Body of pancreas (tissue), 4 donors: ENCODE data around the gene LHX5. TPM values are rescaled to one million over a fixed set of nuclear protein-coding genes. Genes with fewer than 3 reads are reported as not detected.

ENCODE experiments used
- ATAC-seq: fragments of 150-250 bp; one replicate; pipeline ENCODE4 v1.9.1; 2016
- DNase-seq, 4 donors: peaks; one replicate each; pipeline ENCODE4 v3.0.0-alpha.2; 2019
- H3K27ac ChIP-seq, 4 donors: fragments of 200-600 bp; sonication (generic); 1 replicate in 3 of 4; 2 replicates in 1 of 4; pipeline versions ENCODE4 v1.5.1 to v1.6.1; 2016 to 2019; ENCODE audit warnings: mild to moderate bottlenecking in 1 of 4, mixed read lengths in 1 of 4, moderate library complexity in 1 of 4
- H3K27me3 ChIP-seq, 2 donors: fragments of 200-600 bp; sonication (generic); one replicate each; pipeline ENCODE4 v1.6.0; 2016; ENCODE audit warnings: mild to moderate bottlenecking in 1 of 2
- H3K36me3 ChIP-seq, 2 donors: fragments of 200-600 bp; sonication (generic); replicated peaks in 1 of 2; 2 replicates each; pipeline ENCODE4 v1.5.1; 2016; ENCODE audit warnings: low read depth in 2 of 2; ENCODE audit not compliant: insufficient read depth in 1 of 2
- H3K4me1 ChIP-seq: fragments of 200-600 bp; sonication (generic); one replicate; pipeline ENCODE4 v1.6.0; 2016
- H3K4me3 ChIP-seq, 2 donors: fragments of 200-600 bp; sonication (generic); 1 replicate in 1 of 2; 2 replicates in 1 of 2; pipeline ENCODE4 v1.5.1; 2016 to 2019
- H3K9me3 ChIP-seq, 3 donors: fragments of 200-600 bp; sonication (generic); 1 replicate in 2 of 3; 2 replicates in 1 of 3; pipeline ENCODE4 v1.5.1; 2016
- CTCF ChIP-seq, 7 experiments: fragments of 450-650 bp in 4 of 7; fragments of 200-600 bp in 3 of 7; sonication (generic) in 3 of 7; IDR thresholded peaks; one replicate each; pipeline ENCODE4 v1.5.1; 2016 to 2019; ENCODE audit warnings: antibody characterized with exemption in 7 of 7
- POLR2A ChIP-seq, 3 donors: fragments of 450-650 bp; IDR thresholded peaks; one replicate each; pipeline ENCODE4 v1.6.1; 2016; ENCODE audit warnings: antibody characterized with exemption in 3 of 3, mild to moderate bottlenecking in 2 of 3
- WGBS, 2 donors: methylation state at CpG; one replicate each; pipeline ENCODE4 v1.1.5; 2017; 5-methylcytosine and 5-hydroxymethylcytosine counted together
- intact Hi-C: fragments of 100-400 bp; cut with DNase I; formaldehyde crosslinking; loops from one replicate; pipeline ENCODE4 v1.15.1; 2023
- total RNA-seq, 2 donors: library from RNA; depleted of rRNA; stranded (reverse); fragments of >200 nt; gene quantifications; one replicate each; pipeline ENCODE4 v1.1.0, GENCODE V29; 2016

The LHX5 gene
- total RNA-seq, 2 donors from 2014 or later: not detected

- Histone ChIP-seq H3K9me3 (no peaks in the 10 kb centered on the region), H3K27me3 (peaks cover 0 to 31% of the 10 kb centered on the region in 2 donors), H3K27ac (no peak overlapping the region), H3K4me1 (no peaks in the 10 kb centered on the region), H3K36me3 (no peaks in the 10 kb centered on the region), H3K4me3 (no peak overlapping the region)
- DNase-seq (no peak), ATAC-seq (no peak)
- 4 to 7% methylated on average over 5 to 9 of the region's 9 CpGs for WGBS, 2 donors
- TF ChIP-seq CTCF (IDR thresholded peaks at IDR 0.05) (no peak), POLR2A (IDR thresholded peaks at IDR 0.05) (no peak)
- intact Hi-C loops: no loop called here
Observed at GRCh38 chr12:113473942-113474341, 2.3 kb upstream of the LHX5 start.

GRCh38 chr12:113473400-113473799 lies 1.7 kb upstream of the LHX5 start:
- H3K36me3 ChIP-seq: no peaks in the 10 kb centered on the region
- TF ChIP-seq CTCF (IDR thresholded peaks at IDR 0.05): no peak
- intact Hi-C loops: no loop called here
- no peak for ATAC-seq
- H3K27ac ChIP-seq: no peak overlapping the region
- no peak overlapping the region for H3K4me3 ChIP-seq
- H3K27me3 ChIP-seq: peaks cover 0 to 28% of the 10 kb centered on the region in 2 donors
- no peaks in the 10 kb centered on the region for H3K9me3 ChIP-seq
- WGBS, 2 donors: 20 to 31% methylated on average over 4 to 6 of the region's 6 CpGs
- H3K4me1 ChIP-seq: peaks cover under 1% of the 10 kb centered on the region
- no peak for DNase-seq

GRCh38 chr12:113472191-113473121 lies 785 bp upstream of the LHX5 start:
- no peak overlapping the region for H3K4me3 ChIP-seq
- no peak overlapping the region for H3K27ac ChIP-seq
- peaks cover 0 to 28% of the 10 kb centered on the region in 2 donors for H3K27me3 ChIP-seq
- TF ChIP-seq POLR2A (IDR thresholded peaks at IDR 0.05) (no peak), CTCF (IDR thresholded peaks at IDR 0.05) (no peak)
- DNase-seq: no peak
- ATAC-seq: no peak
- H3K36me3 ChIP-seq: no peaks in the 10 kb centered on the region
- intact Hi-C loops: no loop called here
- peaks cover 10% of the 10 kb centered on the region for H3K4me1 ChIP-seq
- H3K9me3 ChIP-seq: no peaks in the 10 kb centered on the region
- WGBS, 2 donors: 4 to 22% methylated on average over 26 to 51 of the region's 51 CpGs

- no peaks in the 10 kb centered on the region for H3K36me3 ChIP-seq
- H3K27ac ChIP-seq: no peak overlapping the region
- no peak overlapping the region for H3K4me3 ChIP-seq
- WGBS, 2 donors: 2% methylated on average over 9 to 45 of the region's 53 CpGs
- H3K27me3 ChIP-seq: peaks cover 0 to 30% of the 10 kb centered on the region in 2 donors
- ATAC-seq (no peak), DNase-seq (no peak)
- TF ChIP-seq CTCF (IDR thresholded peaks at IDR 0.05) (no peak), POLR2A (IDR thresholded peaks at IDR 0.05) (no peak)
- intact Hi-C loops: no loop called here
- no peaks in the 10 kb centered on the region for H3K9me3 ChIP-seq
- peaks cover 17% of the 10 kb centered on the region for H3K4me1 ChIP-seq
Observed at GRCh38 chr12:113470871-113471618, 626 bp downstream of the LHX5 start.
